ENCODE results near the gene HS3ST3A1. TPM values are rescaled to one million over a fixed set of nuclear protein-coding genes. Genes with fewer than 3 reads are reported as not detected.
"Not testable (repeated sequence)": the region's sequence is repeated elsewhere in the genome, so short reads cannot be mapped to it uniquely, and the experiment has no call there.

The HS3ST3A1 gene
- total and polyA plus RNA-seq, 2 of the 4 experiments (the other 2 are of a cell fraction), result 8.8 to 9.0 TPM

- BruUV-seq (replicated peaks); H3K4me3 ChIP-seq (ENCODE audit: insufficient read depth, low read depth, low read length); H3K27ac ChIP-seq (ENCODE audit: insufficient read depth, low read length); ATAC-seq (ENCODE audit: low read depth); H3K4me2 ChIP-seq (ENCODE audit: low read depth, low read length); H4K8ac ChIP-seq (ENCODE audit: low read depth in 2 of 2, low read length in 2 of 2); H3K9me1 ChIP-seq (ENCODE audit: insufficient read depth, low read length); H3K23ac ChIP-seq (ENCODE audit: low read depth, low read length); H4K20me1 ChIP-seq (ENCODE audit: insufficient read depth, low read length); H3K4ac ChIP-seq (ENCODE audit: low read depth, low read length); H3K4me1 ChIP-seq (ENCODE audit: control insufficient read depth, insufficient read depth, low read length); CTCF ChIA-PET; DNase-seq; H2BK5ac ChIP-seq (ENCODE audit: low read depth, low read length, poor library complexity, severe bottlenecking); H3K9ac ChIP-seq (ENCODE audit: low read depth, low read length); H4K5ac ChIP-seq (ENCODE audit: low read depth, low read length); in situ Hi-C loops (cut with MboI; ENCODE audit: low sequenced_read_pairs); H2AFZ ChIP-seq (replicated peaks; ENCODE audit: low read length, poor library complexity); H2AK9ac ChIP-seq (replicated peaks; ENCODE audit: low read depth, low read length, poor library complexity); H2BK120ac ChIP-seq (ENCODE audit: low read depth, low read length); H3K14ac ChIP-seq (replicated peaks; ENCODE audit: low read depth, low read length); H3K56ac ChIP-seq (ENCODE audit: extremely low read depth, insufficient read depth, low read length); H2AK5ac ChIP-seq (ENCODE audit: low read depth, low read length); H3K9me3 ChIP-seq (ENCODE audit: control insufficient read depth, insufficient read depth, low read length); H3K18ac ChIP-seq (ENCODE audit: low read depth, low read length); H2BK20ac ChIP-seq (ENCODE audit: low read depth, low read length); dilution Hi-C loops (cut with HindIII; ENCODE audit: low sequenced_read_pairs, unreplicated experiment); H3K27me3 ChIP-seq (ENCODE audit: control insufficient read depth, insufficient read depth, low read length); H2BK15ac ChIP-seq (ENCODE audit: low read depth, low read length); H4K91ac ChIP-seq (ENCODE audit: insufficient read depth, low read depth, low read length); intact Hi-C loops (cut with micrococcal nuclease); POLR2A ChIA-PET (ENCODE audit: unreplicated experiment): not testable (repeated sequence)
- Histone ChIP-seq H3K79me1 (ENCODE audit: low read depth in 1 of 2, low read length in 2 of 2) (peaks cover 29 to 70% of the 10 kb centered on the region in 2 experiments), H3K36me3 (ENCODE audit: control insufficient read depth, insufficient read depth, low read length) (peaks cover 12% of the 10 kb centered on the region)
- peak; percentile 49; the same call in 1 of the 2 replicates for TF ChIP-seq MAFK (IDR thresholded peaks at IDR 0.05; ENCODE audit: low read depth, low read length)
- WGBS, 2 experiments (ENCODE audit: extremely low coverage in 2 of 2, insufficient read length in 1 of 2), result 96% methylated on average over 3 of the region's 6 CpGs; no CpG with 5 or more reads in 1 of the 2 experiments
Observed at GRCh38 chr17:13548576-13548975, 53.2 kb downstream of the HS3ST3A1 start.
